Measurements from ENCODE around the gene MYO3B. TPM values are rescaled to one million over a fixed set of nuclear protein-coding genes. Genes with fewer than 3 reads are reported as not detected.

The MYO3B gene
- total and polyA plus RNA-seq, 8 donors = 0.38 to 1.3 (median 0.52) TPM

DNA sequence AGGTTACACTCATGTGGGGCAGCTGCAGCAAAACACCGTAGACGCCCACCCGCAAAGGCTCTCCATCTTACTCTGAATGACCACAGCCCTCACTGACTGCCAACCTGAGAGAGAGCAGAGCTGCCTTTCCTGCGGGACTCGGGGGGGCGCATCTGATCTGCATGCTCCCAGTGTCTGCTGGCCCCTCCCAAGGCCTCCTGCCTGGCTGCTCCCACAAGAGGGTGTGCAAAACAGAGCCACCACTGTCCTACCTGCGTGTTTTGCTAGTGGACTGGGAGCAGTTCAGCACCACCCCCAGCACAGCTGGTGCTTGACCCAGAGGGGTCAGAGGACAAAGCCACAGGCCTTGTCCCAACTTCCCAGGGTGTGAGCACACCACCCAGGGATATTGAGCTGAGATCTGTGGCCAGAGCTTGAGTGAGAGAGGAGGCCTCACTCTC lies 76.4 kb downstream of the MYO3B start:
- no peaks in the 10 kb centered on the region for H3K9me3 ChIP-seq
- H3K4me1 ChIP-seq = no peaks in the 10 kb centered on the region
- no peak overlapping the region for H3K4me3 ChIP-seq
- FAIRE-seq (no peak), ATAC-seq (no peak), DNase-seq (no peak)
- intact Hi-C loops (cut with DNase I) = no loop called here
- H3K36me3 ChIP-seq = no peaks in the 10 kb centered on the region
- 73 to 74% methylated on average over 7 of the region's 7 CpGs for WGBS, 2 donors
- TF ChIP-seq, protein P1, sequence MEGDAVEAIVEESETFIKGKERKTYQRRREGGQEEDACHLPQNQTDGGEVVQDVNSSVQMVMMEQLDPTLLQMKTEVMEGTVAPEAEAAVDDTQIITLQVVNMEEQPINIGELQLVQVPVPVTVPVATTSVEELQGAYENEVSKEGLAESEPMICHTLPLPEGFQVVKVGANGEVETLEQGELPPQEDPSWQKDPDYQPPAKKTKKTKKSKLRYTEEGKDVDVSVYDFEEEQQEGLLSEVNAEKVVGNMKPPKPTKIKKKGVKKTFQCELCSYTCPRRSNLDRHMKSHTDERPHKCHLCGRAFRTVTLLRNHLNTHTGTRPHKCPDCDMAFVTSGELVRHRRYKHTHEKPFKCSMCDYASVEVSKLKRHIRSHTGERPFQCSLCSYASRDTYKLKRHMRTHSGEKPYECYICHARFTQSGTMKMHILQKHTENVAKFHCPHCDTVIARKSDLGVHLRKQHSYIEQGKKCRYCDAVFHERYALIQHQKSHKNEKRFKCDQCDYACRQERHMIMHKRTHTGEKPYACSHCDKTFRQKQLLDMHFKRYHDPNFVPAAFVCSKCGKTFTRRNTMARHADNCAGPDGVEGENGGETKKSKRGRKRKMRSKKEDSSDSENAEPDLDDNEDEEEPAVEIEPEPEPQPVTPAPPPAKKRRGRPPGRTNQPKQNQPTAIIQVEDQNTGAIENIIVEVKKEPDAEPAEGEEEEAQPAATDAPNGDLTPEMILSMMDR (IDR thresholded peaks at IDR 0.05) = no peak
- H3K27ac ChIP-seq = no peak overlapping the region
- no peaks in the 10 kb centered on the region for H3K27me3 ChIP-seq

DNA sequence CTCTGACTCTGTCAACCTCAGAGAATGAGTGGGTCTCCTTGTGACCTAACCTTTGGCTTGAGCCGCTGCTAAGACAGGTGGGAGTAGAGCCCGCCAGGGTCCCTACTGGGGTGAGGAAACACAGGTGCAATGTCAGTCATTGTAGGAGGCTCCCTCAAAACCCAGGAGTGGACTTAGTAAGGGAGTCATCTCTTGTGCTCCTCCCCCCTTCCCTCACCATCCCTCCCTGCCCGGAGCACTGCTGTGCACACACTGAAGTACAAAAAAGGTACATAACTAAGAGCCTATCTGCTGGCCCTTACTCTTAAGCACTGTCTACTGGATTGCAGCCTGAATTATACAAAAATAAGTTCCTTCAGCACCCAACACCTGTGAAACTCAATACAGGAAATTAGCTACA lies 77.2 kb downstream of the MYO3B start:
- intact Hi-C loops (cut with DNase I) = no loop called here
- FAIRE-seq = no peak
- ATAC-seq = no peak

DNA sequence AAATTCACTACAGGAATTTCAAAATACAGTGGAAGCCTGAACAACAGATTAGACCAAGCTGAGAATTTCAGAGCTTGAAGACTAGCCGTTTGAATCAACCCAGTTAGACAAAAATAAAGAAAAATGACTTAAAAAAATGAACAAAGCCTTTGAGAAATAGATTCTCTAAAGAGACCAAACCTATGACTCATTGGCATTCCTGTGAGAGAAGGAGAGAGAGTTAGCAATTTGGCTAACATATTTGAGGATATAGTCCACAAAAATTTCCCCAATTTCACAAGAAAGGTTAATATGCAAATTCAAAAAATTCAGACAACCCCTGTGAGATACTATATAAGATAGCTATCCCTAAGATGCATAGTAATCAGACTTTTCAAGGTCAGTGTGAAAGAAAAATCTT lies 78.0 kb downstream of the MYO3B start:
- TF ChIP-seq, protein P1 (IDR thresholded peaks at IDR 0.05) = no peak
- FAIRE-seq = no peak
- H3K4me3 ChIP-seq = no peak overlapping the region
- intact Hi-C loops (cut with DNase I) = no loop called here
- no peaks in the 10 kb centered on the region for H3K27me3 ChIP-seq
- no peak overlapping the region for H3K27ac ChIP-seq
- DNase-seq = no peak
- 34 to 59% methylated on average over 1 of the region's 1 CpG for WGBS, 2 donors
- H3K4me1 ChIP-seq = no peaks in the 10 kb centered on the region
- ATAC-seq = no peak
- H3K9me3 ChIP-seq = no peaks in the 10 kb centered on the region
- no peaks in the 10 kb centered on the region for H3K36me3 ChIP-seq

More for the DNA sequence above, 77.2 kb downstream of the MYO3B start:
- H3K9me3 ChIP-seq = no peaks in the 10 kb centered on the region
- TF ChIP-seq, protein P1 (IDR thresholded peaks at IDR 0.05) = no peak
- H3K4me1 ChIP-seq = no peaks in the 10 kb centered on the region
- H3K4me3 ChIP-seq = no peak overlapping the region
- no peaks in the 10 kb centered on the region for H3K36me3 ChIP-seq
- H3K27ac ChIP-seq = no peak overlapping the region
- WGBS, 2 donors = 64 to 69% methylated on average over 3 of the region's 3 CpGs
- H3K27me3 ChIP-seq = no peaks in the 10 kb centered on the region
- no peak for DNase-seq

DNA sequence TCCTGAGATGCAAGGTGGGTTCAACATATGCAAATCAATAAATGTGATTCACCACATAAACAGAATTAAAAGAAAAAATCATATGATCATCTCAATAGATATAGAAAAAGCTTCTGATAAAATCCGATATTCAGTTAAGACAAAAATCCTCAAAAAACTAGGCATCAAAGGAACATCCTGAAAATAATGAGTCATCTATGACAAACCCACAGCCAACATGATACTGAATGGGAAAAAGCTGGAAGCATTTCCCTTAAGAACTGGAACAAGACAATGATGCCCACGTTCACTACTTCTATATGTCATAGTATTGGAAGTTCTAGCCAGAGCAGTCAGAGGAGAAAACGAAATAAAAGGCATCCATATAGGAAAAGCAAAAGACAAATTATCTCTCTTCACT lies 80.4 kb downstream of the MYO3B start:
- Histone ChIP-seq H3K27ac (no peak overlapping the region), H3K36me3 (no peaks in the 10 kb centered on the region), H3K4me1 (no peaks in the 10 kb centered on the region), H3K4me3 (no peak overlapping the region), H3K27me3 (no peaks in the 10 kb centered on the region), H3K9me3 (no peaks in the 10 kb centered on the region)
- TF ChIP-seq, protein P1 (IDR thresholded peaks at IDR 0.05) = no peak
- no peak for FAIRE-seq
- WGBS, 2 donors = 57 to 84% methylated on average over 3 of the region's 3 CpGs
- no peak for ATAC-seq
- no peak for DNase-seq
- intact Hi-C loops (cut with DNase I) = no loop called here

DNA sequence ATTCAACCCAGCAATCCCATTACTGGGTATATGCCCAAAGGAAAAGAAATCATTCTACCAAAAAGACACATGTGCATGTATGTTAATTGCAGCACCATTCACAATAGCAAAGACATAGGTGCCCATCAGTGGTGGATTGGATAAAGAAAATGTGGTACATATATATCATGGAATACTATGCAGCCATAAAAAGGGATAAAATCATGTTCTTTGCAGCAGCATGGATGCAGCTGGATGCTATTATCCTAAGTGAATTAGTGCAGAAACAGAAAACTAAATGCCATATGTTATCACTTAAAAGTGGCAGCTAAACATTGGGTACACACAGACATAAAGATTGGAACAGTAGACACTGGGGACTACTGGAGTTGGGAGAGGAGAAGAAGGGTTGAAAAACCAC lies 82.2 kb downstream of the MYO3B start:
- TF ChIP-seq, protein P1 (IDR thresholded peaks at IDR 0.05) = no peak
- Histone ChIP-seq H3K27ac (no peak overlapping the region), H3K4me1 (no peaks in the 10 kb centered on the region), H3K4me3 (no peak overlapping the region), H3K27me3 (no peaks in the 10 kb centered on the region), H3K9me3 (no peaks in the 10 kb centered on the region), H3K36me3 (no peaks in the 10 kb centered on the region)
- no peak for DNase-seq
- no peak for FAIRE-seq
- intact Hi-C loops (cut with DNase I) = no loop called here
- no peak for ATAC-seq

All from pancreas (tissue), 10 donors.